ENCODE measurements around the gene SCIN. TPM values are rescaled to one million over a fixed set of nuclear protein-coding genes. Genes with fewer than 3 reads are reported as not detected.

The SCIN gene
- polyA plus RNA-seq, 1 of the 3 experiments (the other 2 are of a cell fraction) = 0.02 TPM

DNA sequence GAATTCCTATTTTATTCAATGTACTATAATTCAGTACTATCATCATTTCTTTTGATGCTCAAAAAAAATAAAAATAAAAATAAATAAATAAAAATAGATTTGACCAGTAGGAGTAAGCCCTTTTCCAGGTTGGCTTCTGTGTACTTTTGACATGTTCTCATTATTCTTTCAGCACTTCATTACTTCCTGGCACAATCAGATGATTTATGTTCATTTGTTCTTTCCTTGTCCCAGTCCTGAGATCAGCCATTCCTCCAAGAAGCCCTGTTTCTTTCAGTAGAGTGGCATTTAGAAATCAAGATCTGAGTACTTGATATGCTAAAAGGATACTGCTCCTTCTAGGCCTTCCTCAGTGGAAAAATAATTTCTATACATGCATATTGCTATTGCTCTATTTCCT lies 137.8 kb downstream of the SCIN start:
- POLR2A ChIA-PET = no interaction called here

More for the DNA sequence above, 137.8 kb downstream of the SCIN start:
- Histone ChIP-seq H3K27me3 (ENCODE audit: insufficient read depth) (no peaks in the 10 kb centered on the region), H3K9ac (no peak overlapping the region), H2AFZ (ENCODE audit: low read depth) (no peak overlapping the region), H3K36me3 (replicated peaks in 1 of 2; ENCODE audit: control insufficient read depth in 1 of 2, insufficient read depth in 2 of 2, low read length in 1 of 2) (no peaks in the 10 kb centered on the region), H3K27ac (ENCODE audit: low read depth in 2 of 2, low read length in 1 of 2) (no peak overlapping the region), H3K4me2 (no peak overlapping the region), H3K4me1 (ENCODE audit: control insufficient read depth in 1 of 2, insufficient read depth in 2 of 2, low read depth in 1 of 2, low read length in 1 of 2) (peaks cover 0 to 7% of the 10 kb centered on the region in 2 experiments; a peak in 1 of 4 replicates), H3K79me2 (ENCODE audit: insufficient read depth) (no peaks in the 10 kb centered on the region), H3K9me2 (peaks cover 3% of the 10 kb centered on the region; the same call in 1 of the 2 replicates), H3F3A (replicated peaks; ENCODE audit: insufficient read depth) (no peaks in the 10 kb centered on the region), H4K20me1 (ENCODE audit: insufficient read depth) (no peaks in the 10 kb centered on the region), H3K4me3 (ENCODE audit: low read depth in 2 of 2, low read length in 1 of 2) (no peak overlapping the region), H3K9me3 (no peaks in the 10 kb centered on the region)
- TF ChIP-seq NFIC (IDR thresholded peaks at IDR 0.05; ENCODE audit: borderline replicate concordance) = no peak
- no peak for TF ChIP-seq ZBTB33 (IDR thresholded peaks at IDR 0.05; ENCODE audit: borderline replicate concordance, low read depth)
- TF ChIP-seq SIN3A (IDR thresholded peaks at IDR 0.05; ENCODE audit: borderline replicate concordance, low read depth, low read length) = no peak
- no peak for TF ChIP-seq REST (IDR thresholded peaks at IDR 0.05; ENCODE audit: low read depth, low read length)
- no peak for TF ChIP-seq CTCF (IDR thresholded peaks at IDR 0.05)
- TF ChIP-seq YY1 (IDR thresholded peaks at IDR 0.05; ENCODE audit: low read depth) = no peak
- CTCF ChIA-PET = no interaction called here
- no peak for DNase-seq

Small RNA genes within 50 kb of the gene (small RNA-seq; reads per million reads assigned to genes)
- 0 reads per million in 7 experiments for gene RF00264

Other genes with a start within 250 kb of the SCIN start
- gene VWDE, start 166.9 kb upstream of the SCIN start, polyA plus RNA-seq (2012; rRNA removed) = 0.03 TPM in 1 of 2 replicates, not detected in the other
- gene ARL4A, start 116.9 kb downstream of the SCIN start, polyA plus RNA-seq (2012; rRNA removed) = 5.5 and 6.5 TPM in 2 replicates

Measured in SK-N-SH (cell line).